Peyer's patch (tissue), 4 donors: ENCODE results near the gene DGKI. TPM values are rescaled to one million over a fixed set of nuclear protein-coding genes. Genes with fewer than 3 reads are reported as not detected.

ENCODE experiments used
- DNase-seq, 3 donors: peaks; one replicate each; pipeline ENCODE4 v3.0.0-alpha.2; 2017 to 2019
- H3K27ac ChIP-seq, 4 donors: fragments of 200-600 bp; sonication (generic); one replicate each; pipeline ENCODE4 v1.5.1; 2016 to 2019
- H3K27me3 ChIP-seq, 2 donors: fragments of 200-600 bp; sonication (generic); one replicate each; pipeline ENCODE4 v1.5.1; 2019
- H3K36me3 ChIP-seq, 3 donors: fragments of 200-600 bp; sonication (generic); one replicate each; pipeline ENCODE4 v1.5.1; 2016 to 2019
- H3K4me1 ChIP-seq, 4 donors: fragments of 200-600 bp; sonication (generic); one replicate each; pipeline ENCODE4 v1.5.1; 2016 to 2019
- H3K4me3 ChIP-seq, 4 donors: fragments of 200-600 bp; sonication (generic); 1 replicate in 3 of 4; 2 replicates in 1 of 4; pipeline ENCODE4 v1.5.1; 2016 to 2019; ENCODE audit warnings: mild to moderate bottlenecking in 1 of 4
- H3K9me3 ChIP-seq, 4 donors: fragments of 200-600 bp; sonication (generic); one replicate each; pipeline ENCODE4 v1.5.1; 2016 to 2019; ENCODE audit warnings: mild to moderate bottlenecking in 1 of 4
- POLR2A ChIP-seq, 2 donors: fragments of 450-650 bp; IDR thresholded peaks; one replicate each; pipeline ENCODE4 v1.5.1; 2017; ENCODE audit warnings: antibody characterized with exemption in 2 of 2, mild to moderate bottlenecking in 2 of 2, moderate library complexity in 2 of 2
- total RNA-seq, 4 donors: library from RNA; depleted of rRNA; stranded (reverse); fragments of >200 nt; gene quantifications; one replicate each; pipeline ENCODE4 v1.1.0, GENCODE V29; 2016
- TF ChIP-seq, protein P1 (sequence below), 6 experiments: fragments of 450-650 bp in 4 of 6; fragments of 200-600 bp in 2 of 6; sonication (generic) in 1 of 6; IDR thresholded peaks; one replicate each; pipeline ENCODE4 v1.5.1; 2017 to 2019; ENCODE audit warnings: antibody characterized with exemption in 6 of 6, mild to moderate bottlenecking in 3 of 6, moderate library complexity in 1 of 6

The DGKI gene
- total RNA-seq, 4 donors from 2014 or later, result 0.19 to 0.40 (median 0.35) TPM; not detected in 1

DNA sequence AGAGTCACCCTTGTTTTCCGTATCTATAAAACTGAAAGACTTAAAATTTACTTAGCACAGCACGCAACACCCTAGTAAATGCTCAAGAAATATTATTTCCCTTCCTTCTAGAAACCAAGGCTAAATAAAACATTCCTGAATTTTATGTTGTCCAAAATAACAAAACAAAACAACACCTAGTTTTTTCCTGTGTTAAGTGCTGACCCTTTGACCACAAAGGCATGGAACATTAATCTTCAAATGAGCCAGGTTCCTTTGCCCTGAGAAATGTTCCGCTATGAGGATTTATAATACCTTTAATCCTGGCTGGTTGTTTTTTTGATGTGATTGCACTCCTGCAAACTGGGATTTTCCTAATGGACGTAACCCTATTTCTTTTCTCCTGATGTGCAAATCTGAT, 29.0 kb upstream of the DGKI start:
- no peak for TF ChIP-seq POLR2A (IDR thresholded peaks at IDR 0.05)
- TF ChIP-seq, protein P1, sequence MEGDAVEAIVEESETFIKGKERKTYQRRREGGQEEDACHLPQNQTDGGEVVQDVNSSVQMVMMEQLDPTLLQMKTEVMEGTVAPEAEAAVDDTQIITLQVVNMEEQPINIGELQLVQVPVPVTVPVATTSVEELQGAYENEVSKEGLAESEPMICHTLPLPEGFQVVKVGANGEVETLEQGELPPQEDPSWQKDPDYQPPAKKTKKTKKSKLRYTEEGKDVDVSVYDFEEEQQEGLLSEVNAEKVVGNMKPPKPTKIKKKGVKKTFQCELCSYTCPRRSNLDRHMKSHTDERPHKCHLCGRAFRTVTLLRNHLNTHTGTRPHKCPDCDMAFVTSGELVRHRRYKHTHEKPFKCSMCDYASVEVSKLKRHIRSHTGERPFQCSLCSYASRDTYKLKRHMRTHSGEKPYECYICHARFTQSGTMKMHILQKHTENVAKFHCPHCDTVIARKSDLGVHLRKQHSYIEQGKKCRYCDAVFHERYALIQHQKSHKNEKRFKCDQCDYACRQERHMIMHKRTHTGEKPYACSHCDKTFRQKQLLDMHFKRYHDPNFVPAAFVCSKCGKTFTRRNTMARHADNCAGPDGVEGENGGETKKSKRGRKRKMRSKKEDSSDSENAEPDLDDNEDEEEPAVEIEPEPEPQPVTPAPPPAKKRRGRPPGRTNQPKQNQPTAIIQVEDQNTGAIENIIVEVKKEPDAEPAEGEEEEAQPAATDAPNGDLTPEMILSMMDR (IDR thresholded peaks at IDR 0.05), result no peak
- H3K27me3 ChIP-seq, result no peaks in the 10 kb centered on the region
- DNase-seq, result no peak
- no peaks in the 10 kb centered on the region for H3K9me3 ChIP-seq
- no peaks in the 10 kb centered on the region for H3K4me1 ChIP-seq
- H3K36me3 ChIP-seq, result peaks cover 0 to 64% (median 0%) of the 10 kb centered on the region in 3 donors
- no peak overlapping the region for H3K4me3 ChIP-seq
- H3K27ac ChIP-seq, result no peak overlapping the region

DNA sequence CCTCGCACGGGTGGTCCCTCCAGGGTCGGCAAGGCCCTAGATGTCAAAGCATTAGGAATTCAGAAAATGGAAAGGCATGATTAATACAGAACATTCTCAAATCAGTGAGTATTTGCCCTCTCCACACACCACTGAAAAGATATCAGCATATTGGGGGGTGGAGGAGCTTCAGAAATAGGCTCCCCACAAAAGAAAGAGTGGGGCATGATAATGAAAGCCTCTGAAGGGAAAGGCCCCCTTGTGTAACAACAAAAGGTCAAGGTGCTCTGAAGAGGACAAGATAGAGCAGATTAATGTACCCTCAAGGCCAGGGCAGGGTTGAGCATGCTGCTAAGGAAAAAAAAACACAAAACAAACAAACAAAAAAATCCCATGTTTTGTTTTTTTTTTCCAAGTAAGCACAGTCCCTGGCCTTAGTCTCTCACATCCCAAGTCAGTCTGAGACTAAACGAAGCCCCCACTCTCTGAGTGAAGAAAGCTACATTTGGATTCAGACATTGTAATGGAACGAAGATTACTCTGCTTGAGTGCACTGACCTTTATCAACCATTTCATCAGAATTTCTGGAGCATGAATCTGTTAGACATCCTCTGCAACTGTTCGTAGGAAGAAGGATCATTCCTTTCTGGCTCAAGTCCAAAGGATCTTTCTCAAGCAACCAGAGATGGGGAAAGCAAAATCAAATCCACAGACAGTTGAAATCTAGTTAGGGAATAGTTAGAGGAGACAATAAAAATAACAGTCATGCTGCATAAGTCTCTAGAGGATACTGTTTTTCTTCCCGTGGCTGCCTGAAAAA, 27.4 kb upstream of the DGKI start:
- no peaks in the 10 kb centered on the region for H3K9me3 ChIP-seq
- no peak for DNase-seq
- no peak overlapping the region for H3K27ac ChIP-seq
- H3K4me3 ChIP-seq, result no peak overlapping the region
- H3K27me3 ChIP-seq, result no peaks in the 10 kb centered on the region
- TF ChIP-seq, protein P1 (IDR thresholded peaks at IDR 0.05), result no peak
- TF ChIP-seq POLR2A (IDR thresholded peaks at IDR 0.05), result no peak
- no peaks in the 10 kb centered on the region for H3K4me1 ChIP-seq
- peaks cover 0 to 49% (median 0%) of the 10 kb centered on the region in 3 donors for H3K36me3 ChIP-seq

DNA sequence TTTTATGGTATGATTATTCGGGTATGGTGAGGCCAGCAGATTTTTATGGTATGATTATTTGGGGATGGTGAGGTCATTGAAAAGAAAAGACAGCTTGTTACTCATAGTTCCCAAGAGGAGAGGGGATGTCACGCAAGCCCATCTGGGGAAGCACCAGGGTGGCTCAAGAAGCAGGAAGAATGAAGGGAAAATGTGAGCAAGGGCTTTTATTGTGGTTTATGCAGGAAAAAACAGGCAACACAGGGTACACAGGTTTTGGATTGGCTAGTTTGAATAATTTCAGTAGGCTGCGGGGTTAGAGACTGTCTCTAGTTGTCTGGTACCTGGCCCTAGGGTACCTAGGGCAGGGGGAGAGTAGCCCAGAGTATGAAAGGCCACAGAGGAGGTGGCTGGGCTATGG, 26.8 kb upstream of the DGKI start:
- no peak overlapping the region for H3K4me3 ChIP-seq
- peaks cover 0 to 43% (median 0%) of the 10 kb centered on the region in 3 donors for H3K36me3 ChIP-seq
- H3K27me3 ChIP-seq, result no peaks in the 10 kb centered on the region
- DNase-seq, result no peak
- no peak for TF ChIP-seq POLR2A (IDR thresholded peaks at IDR 0.05)
- TF ChIP-seq, protein P1 (IDR thresholded peaks at IDR 0.05), result no peak
- no peaks in the 10 kb centered on the region for H3K9me3 ChIP-seq
- no peak overlapping the region for H3K27ac ChIP-seq
- no peaks in the 10 kb centered on the region for H3K4me1 ChIP-seq

DNA sequence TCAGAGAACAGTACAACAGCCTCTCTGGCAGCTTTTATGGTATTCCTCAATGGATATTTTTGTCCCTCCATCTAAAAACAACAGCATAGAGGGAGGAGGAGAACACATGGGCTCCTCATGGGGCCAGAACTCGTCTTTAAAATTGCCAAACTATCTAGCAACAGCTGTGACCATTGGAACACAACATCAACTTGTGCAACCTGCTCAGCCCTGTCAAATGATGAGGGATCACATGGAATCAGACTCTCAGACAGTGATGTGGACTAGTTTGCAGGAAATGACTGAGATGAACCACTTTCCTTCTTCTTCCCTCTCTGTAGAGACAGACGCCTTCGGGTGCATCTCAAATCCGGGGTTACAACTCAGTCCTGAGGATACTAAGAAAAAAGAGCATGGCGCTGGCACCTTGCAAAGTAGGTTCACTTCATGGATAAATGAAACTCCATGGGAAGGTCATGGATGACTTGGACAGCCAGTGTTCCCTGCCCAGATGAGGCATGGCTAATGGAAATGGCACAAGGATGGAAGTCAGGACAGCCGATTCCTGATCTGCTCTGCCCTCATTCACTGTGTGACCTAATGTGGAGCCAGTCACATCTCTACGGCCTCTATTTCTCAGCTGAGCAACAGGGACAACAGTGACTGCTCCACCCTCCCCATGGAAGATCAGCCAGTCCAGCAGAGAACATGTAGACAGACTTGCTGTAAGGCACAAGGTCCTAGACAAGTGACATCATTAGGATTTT, 24.6 kb upstream of the DGKI start:
- Histone ChIP-seq H3K4me1 (no peaks in the 10 kb centered on the region), H3K9me3 (no peaks in the 10 kb centered on the region), H3K27me3 (no peaks in the 10 kb centered on the region), H3K27ac (no peak overlapping the region), H3K4me3 (no peak overlapping the region), H3K36me3 (peaks cover 0 to 44% (median 0%) of the 10 kb centered on the region in 3 donors)
- TF ChIP-seq, protein P1 (IDR thresholded peaks at IDR 0.05), result no peak
- TF ChIP-seq POLR2A (IDR thresholded peaks at IDR 0.05), result no peak
- DNase-seq, result no peak

DNA sequence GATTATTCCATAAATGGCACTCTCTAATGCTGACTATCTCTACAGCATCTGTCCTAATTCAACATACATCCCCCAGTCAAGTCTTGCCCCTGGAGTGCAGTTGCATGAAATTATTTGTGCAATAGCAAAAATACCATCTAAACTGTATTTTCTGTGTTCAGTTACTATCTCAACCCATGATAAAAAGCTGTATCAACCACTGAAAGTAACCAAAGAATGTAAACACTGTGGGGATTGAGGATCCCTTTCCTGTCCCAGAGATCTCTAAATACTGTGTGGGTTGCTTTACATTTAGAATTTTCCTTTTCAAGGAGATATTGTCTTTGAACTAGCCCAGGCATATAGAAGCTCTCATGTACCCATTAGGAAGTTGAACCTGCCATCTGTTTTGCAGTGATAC, 23.9 kb upstream of the DGKI start:
- Histone ChIP-seq H3K27me3 (no peaks in the 10 kb centered on the region), H3K4me3 (no peak overlapping the region), H3K27ac (no peak overlapping the region), H3K9me3 (no peaks in the 10 kb centered on the region), H3K4me1 (no peaks in the 10 kb centered on the region), H3K36me3 (peaks cover 0 to 47% (median 0%) of the 10 kb centered on the region in 3 donors)
- no peak for DNase-seq
- TF ChIP-seq, protein P1 (IDR thresholded peaks at IDR 0.05), result no peak
- TF ChIP-seq POLR2A (IDR thresholded peaks at IDR 0.05), result no peak
